HEK293 (cell line): ENCODE data around the gene CACNA2D1.

ENCODE experiments used
- CTCF ChIA-PET: fragments of 350-600 bp; formaldehyde crosslinking; extraction: SDS; loops from one replicate; lab custom pipeline; 2021; ENCODE audit warnings: antibody characterized with exemption; lab: Yijun Ruan, JAX
- POLR2A ChIA-PET: fragments of 300-600 bp; formaldehyde crosslinking; extraction: SDS; loops from one replicate; lab custom pipeline; 2020; ENCODE audit warnings: antibody characterized with exemption, inconsistent platforms; lab: Yijun Ruan, JAX
- H3K27ac ChIP-seq: fragments of 200-500 bp; sonication (Bioruptor generic); 2 replicates; pipeline ENCODE4 v1.5.1; 2014; ENCODE audit warnings: low read depth, low read length, control low read depth, inconsistent platforms; ENCODE audit errors: extremely low read depth
- H3K36me3 ChIP-seq, 2 experiments: fragments of 200-500 bp in 1 of 2; sonication (Bioruptor generic) in 1 of 2; 1 replicate in 1 of 2; 2 replicates in 1 of 2; pipeline ENCODE4 v1.5.1; 2014 to 2017; ENCODE audit warnings: inconsistent platforms in 2 of 2, low read length in 2 of 2; ENCODE audit not compliant: control insufficient read depth in 2 of 2, insufficient read depth in 1 of 2
- H3K4me1 ChIP-seq: fragments of 200-500 bp; sonication (Bioruptor generic); 2 replicates; pipeline ENCODE4 v1.5.1; 2014; ENCODE audit warnings: mild to moderate bottlenecking, low read length, inconsistent platforms; ENCODE audit not compliant: control insufficient read depth, insufficient read depth
- H3K4me3 ChIP-seq: 2 replicates; pipeline ENCODE4 v1.5.1; 2011; ENCODE audit warnings: low read depth, mild to moderate bottlenecking, control low read depth, low read length, moderate library complexity
- H3K9me3 ChIP-seq: fragments of 200-500 bp; sonication (Bioruptor generic); 2 replicates; pipeline ENCODE4 v1.5.1; 2014; ENCODE audit warnings: low read depth, low read length, inconsistent platforms; ENCODE audit not compliant: control insufficient read depth, insufficient read depth
- BCL6B ChIP-seq: fragments of 450-650 bp; formaldehyde crosslinking; IDR thresholded peaks from 2 replicates; pipeline ENCODE4 v1.5.1; 2017; ENCODE audit warnings: missing biosample characterization, missing genetic modification characterization
- FEZF1 ChIP-seq: fragments of 450-650 bp; formaldehyde crosslinking; IDR thresholded peaks from 2 replicates; pipeline ENCODE4 v1.5.1; 2016; ENCODE audit warnings: missing biosample characterization, missing genetic modification characterization
- GFI1B ChIP-seq: fragments of 450-650 bp; formaldehyde crosslinking; IDR thresholded peaks from 2 replicates; pipeline ENCODE4 v1.5.1; 2016; ENCODE audit warnings: missing biosample characterization, missing genetic modification characterization
- GLI2 ChIP-seq: fragments of 450-650 bp; formaldehyde crosslinking; IDR thresholded peaks from 2 replicates; pipeline ENCODE4; 2017; ENCODE audit warnings: missing biosample characterization, missing genetic modification characterization, low read depth, borderline replicate concordance
- PRDM6 ChIP-seq: fragments of 450-650 bp; formaldehyde crosslinking; IDR thresholded peaks from 2 replicates; pipeline ENCODE4 v1.5.1; 2017; ENCODE audit warnings: missing biosample characterization, missing genetic modification characterization
- WT1 ChIP-seq: fragments of 450-650 bp; formaldehyde crosslinking; IDR thresholded peaks from 2 replicates; pipeline ENCODE4 v1.5.1; 2016; ENCODE audit warnings: missing biosample characterization, missing genetic modification characterization
- ZBTB1 ChIP-seq: fragments of 450-650 bp; formaldehyde crosslinking; IDR thresholded peaks from 2 replicates; pipeline ENCODE4 v1.5.1; 2016; ENCODE audit warnings: missing biosample characterization, missing genetic modification characterization
- ZBTB17 ChIP-seq: fragments of 450-650 bp; formaldehyde crosslinking; IDR thresholded peaks from 2 replicates; pipeline ENCODE4 v1.5.1; 2016; ENCODE audit warnings: missing biosample characterization, missing genetic modification characterization
- ZBTB26 ChIP-seq: fragments of 450-650 bp; formaldehyde crosslinking; optimal IDR thresholded peaks from 2 replicates; pipeline ENCODE3; 2016; ENCODE audit warnings: missing biosample characterization, mild to moderate bottlenecking, missing genetic modification characterization
- ZBTB44 ChIP-seq: fragments of 450-650 bp; IDR thresholded peaks from 2 replicates; pipeline ENCODE4 v1.5.1; 2018; ENCODE audit warnings: missing biosample characterization, mild to moderate bottlenecking, missing genetic modification characterization
- ZNF19 ChIP-seq: fragments of 450-650 bp; formaldehyde crosslinking; IDR thresholded peaks from 2 replicates; pipeline ENCODE4; 2016; ENCODE audit warnings: missing biosample characterization, missing genetic modification characterization, low read depth
- ZNF394 ChIP-seq: fragments of 450-650 bp; formaldehyde crosslinking; IDR thresholded peaks from 2 replicates; pipeline ENCODE4 v1.5.1; 2016; ENCODE audit warnings: missing biosample characterization, missing genetic modification characterization, mild to moderate bottlenecking, moderate library complexity, borderline replicate concordance
- ZNF548 ChIP-seq: fragments of 450-650 bp; formaldehyde crosslinking; IDR thresholded peaks from 2 replicates; pipeline ENCODE4 v1.5.1; 2016; ENCODE audit warnings: missing biosample characterization, missing genetic modification characterization
- ZNF549 ChIP-seq: fragments of 450-650 bp; IDR thresholded peaks from 2 replicates; pipeline ENCODE4 v1.5.1; 2018; ENCODE audit warnings: missing biosample characterization, missing genetic modification characterization, mild to moderate bottlenecking, inconsistent platforms, moderate library complexity
- ZNF624 ChIP-seq: fragments of 450-650 bp; formaldehyde crosslinking; IDR thresholded peaks from 2 replicates; pipeline ENCODE4 v1.5.1; 2017; ENCODE audit warnings: missing biosample characterization, missing genetic modification characterization
- ZSCAN30 ChIP-seq: fragments of 450-650 bp; IDR thresholded peaks from 2 replicates; pipeline ENCODE4 v1.5.1; 2018; ENCODE audit warnings: missing biosample characterization, mild to moderate bottlenecking, missing genetic modification characterization, moderate library complexity
- ZXDB ChIP-seq: fragments of 450-650 bp; formaldehyde crosslinking; IDR thresholded peaks from 2 replicates; pipeline ENCODE4 v1.5.1; 2016; ENCODE audit warnings: missing biosample characterization, missing genetic modification characterization

CACNA2D1 gene

GRCh38 chr7:82053453-82054032, 390.0 kb downstream of the CACNA2D1 start:
- CTCF ChIA-PET: interaction anchor here (1.6 kb wide), 1 partner anchor 8 kb away, joined by 4 read pairs; no protein-coding TSS in a partner anchor
- Histone ChIP-seq H3K27ac (no peak overlapping the region), H3K4me3 (no peak overlapping the region), H3K36me3 (no peaks in the 10 kb centered on the region), H3K4me1 (peaks cover 31% of the 10 kb centered on the region), H3K9me3 (no peaks in the 10 kb centered on the region)
- TF ChIP-seq ZXDB (tag by site-specific recombination) (no peak), ZNF394 (tag by site-specific recombination) (no peak), GLI2 (tag by site-specific recombination) (no peak), ZNF549 (tag by site-specific recombination) (no peak), ZNF19 (tag by site-specific recombination) (no peak), ZBTB1 (tag by site-specific recombination) (no peak), ZNF624 (tag by site-specific recombination) (no peak), ZSCAN30 (tag by site-specific recombination) (no peak)
- POLR2A ChIA-PET: no interaction called here

GRCh38 chr7:82051601-82052000, 392.0 kb downstream of the CACNA2D1 start:
- CTCF ChIA-PET: interaction anchor here (0.7 to 1.5 kb wide), 3 partner anchors 432 to 678 kb away, joined by 3 to 4 read pairs (median 3); no protein-coding TSS in a partner anchor
- no peaks in the 10 kb centered on the region for H3K36me3 ChIP-seq
- no peak overlapping the region for H3K27ac ChIP-seq
- H3K9me3 ChIP-seq: no peaks in the 10 kb centered on the region
- H3K4me1 ChIP-seq: peaks cover 31% of the 10 kb centered on the region
- H3K4me3 ChIP-seq: no peak overlapping the region
- TF ChIP-seq PRDM6 (tag by site-specific recombination) (peak; percentile 38; the same call in 1 of the 2 replicates), ZBTB1 (tag by site-specific recombination) (no peak), GFI1B (tag by site-specific recombination) (peak; percentile 91), ZNF548 (no peak), FEZF1 (peak; percentile 51; the same call in 1 of the 2 replicates), ZBTB17 (tag by site-specific recombination) (0 out of 2 replicates have a peak, but pooled peaks have one; percentile 44), BCL6B (tag by site-specific recombination) (no peak), ZBTB44 (tag by site-specific recombination) (peak; percentile 59), ZBTB26 (tag by site-specific recombination) (no peak), WT1 (tag by site-specific recombination) (peak; percentile 71)
- POLR2A ChIA-PET: no interaction called here
